ENCODE measurements around the gene SGCG.
"Not testable (repeated sequence)": the region's sequence is repeated elsewhere in the genome, so short reads cannot be mapped to it uniquely, and the experiment has no call there.

Gene SGCG

GRCh38 chr13:23201870-23202269 is 21.1 kb downstream of the SGCG start:
- in situ Hi-C loops (cut with HindIII; ENCODE audit: low pct_ligation_motif_present, low pct_unique_long_range_greater_than_20kb, low sequenced_read_pairs), result no loop called here
- DNase-seq, result no peak

- in situ Hi-C loops (cut with HindIII; ENCODE audit: low pct_ligation_motif_present, low pct_unique_long_range_greater_than_20kb, low sequenced_read_pairs), result no loop called here
- no peak for DNase-seq
Observed at GRCh38 chr13:23202383-23202782, 21.6 kb downstream of the SGCG start.

DNA sequence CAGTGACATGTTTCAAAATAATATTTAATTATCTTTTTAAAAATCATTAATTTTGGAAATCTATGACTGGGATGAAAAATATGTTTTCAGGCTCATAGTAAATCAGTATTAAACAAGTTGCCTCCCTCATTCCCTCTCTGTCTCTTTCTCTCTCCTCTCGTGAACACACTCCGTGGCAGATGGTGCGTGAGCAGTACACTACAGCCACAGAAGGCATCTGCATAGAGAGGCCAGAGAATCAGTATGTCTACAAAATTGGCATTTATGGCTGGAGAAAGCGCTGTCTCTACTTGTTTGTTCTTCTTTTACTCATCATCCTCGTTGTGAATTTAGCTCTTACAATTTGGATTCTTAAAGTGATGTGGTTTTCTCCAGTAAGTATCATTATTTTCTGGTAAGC is 22.7 kb downstream of the SGCG start:
- DNase-seq, result no peak
- in situ Hi-C loops (cut with HindIII; ENCODE audit: low pct_ligation_motif_present, low pct_unique_long_range_greater_than_20kb, low sequenced_read_pairs), result no loop called here

DNA sequence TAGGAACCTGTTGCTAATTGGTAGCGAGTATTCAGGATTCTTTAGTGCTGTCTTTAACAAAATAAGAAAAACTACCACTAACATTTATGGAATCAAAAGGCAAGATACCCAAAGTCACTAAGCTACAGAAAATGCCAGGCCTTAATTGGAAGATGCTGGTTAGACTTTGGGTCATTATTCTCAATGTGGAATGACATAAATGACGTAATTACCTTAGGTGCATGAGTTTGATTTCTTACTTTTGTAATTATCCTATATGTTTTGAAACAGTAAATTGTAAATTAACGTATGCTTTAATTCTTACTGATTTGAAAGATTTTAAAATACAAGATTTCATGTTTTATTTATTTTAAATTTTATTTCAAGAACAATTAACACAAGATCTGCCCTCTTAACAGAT is 25.0 kb downstream of the SGCG start:
- in situ Hi-C loops (cut with HindIII; ENCODE audit: low pct_ligation_motif_present, low pct_unique_long_range_greater_than_20kb, low sequenced_read_pairs), result no loop called here
- no peak for DNase-seq

GRCh38 chr13:23212671-23213070 is 31.9 kb downstream of the SGCG start:
- DNase-seq, result no peak
- in situ Hi-C loops (cut with HindIII; ENCODE audit: low pct_ligation_motif_present, low pct_unique_long_range_greater_than_20kb, low sequenced_read_pairs), result no loop called here

GRCh38 chr13:23231241-23231640 is 50.5 kb downstream of the SGCG start:
- in situ Hi-C loops (cut with HindIII; ENCODE audit: low pct_ligation_motif_present, low pct_unique_long_range_greater_than_20kb, low sequenced_read_pairs), result no loop called here

GRCh38 chr13:23235994-23236393 is 55.2 kb downstream of the SGCG start:
- in situ Hi-C loops (cut with HindIII; ENCODE audit: low pct_ligation_motif_present, low pct_unique_long_range_greater_than_20kb, low sequenced_read_pairs), result no loop called here
- no peak for DNase-seq

More at GRCh38 chr13:23231241-23231640, 50.5 kb downstream of the SGCG start:
- no peak for DNase-seq

DNA sequence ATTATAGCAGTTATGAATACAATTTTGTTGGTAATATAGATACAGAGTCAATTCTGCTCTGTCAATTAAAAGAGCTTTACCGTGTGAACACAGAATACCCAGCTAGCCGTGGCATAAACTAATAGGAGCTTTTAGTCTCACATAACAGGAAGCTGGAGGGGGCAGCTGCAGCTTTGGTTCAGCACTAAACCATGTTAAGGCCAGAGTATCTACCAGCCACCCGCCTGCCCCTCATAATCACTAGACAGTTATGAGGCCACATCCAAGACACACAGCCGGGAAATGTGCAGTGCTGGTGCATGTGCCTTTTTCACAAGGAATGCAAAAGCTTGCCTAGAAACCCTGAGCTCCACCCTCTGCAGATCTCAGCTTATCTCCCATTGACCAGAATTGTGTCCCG is 62.3 kb downstream of the SGCG start:
- in situ Hi-C loops (cut with HindIII; ENCODE audit: low pct_ligation_motif_present, low pct_unique_long_range_greater_than_20kb, low sequenced_read_pairs), result no loop called here
- no peak for DNase-seq

DNA sequence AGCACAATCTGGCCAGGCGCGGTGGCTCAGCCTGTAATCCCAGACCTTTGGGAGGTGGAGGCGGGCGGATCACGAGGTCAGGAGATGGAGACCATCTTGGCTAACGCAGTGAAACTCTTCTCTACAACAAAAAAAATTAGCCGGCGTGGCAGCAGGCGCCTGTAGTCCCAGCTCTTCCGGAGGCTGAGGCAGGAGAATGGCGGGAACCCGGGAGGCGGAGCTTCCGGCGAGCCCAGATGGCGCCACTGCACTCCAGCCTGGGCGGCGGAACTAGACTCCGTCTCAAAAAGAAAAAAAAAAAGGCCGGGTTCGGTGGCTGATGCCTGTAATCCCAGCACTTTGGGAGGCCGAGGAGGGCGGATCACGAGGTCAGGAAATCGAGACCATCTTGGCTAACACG is 67.6 kb downstream of the SGCG start:
- in situ Hi-C loops (cut with HindIII; ENCODE audit: low pct_ligation_motif_present, low pct_unique_long_range_greater_than_20kb, low sequenced_read_pairs); DNase-seq: not testable (repeated sequence)

GRCh38 chr13:23254506-23254905 is 73.7 kb downstream of the SGCG start:
- DNase-seq, result no peak
- in situ Hi-C loops (cut with HindIII; ENCODE audit: low pct_ligation_motif_present, low pct_unique_long_range_greater_than_20kb, low sequenced_read_pairs), result no loop called here

DNA sequence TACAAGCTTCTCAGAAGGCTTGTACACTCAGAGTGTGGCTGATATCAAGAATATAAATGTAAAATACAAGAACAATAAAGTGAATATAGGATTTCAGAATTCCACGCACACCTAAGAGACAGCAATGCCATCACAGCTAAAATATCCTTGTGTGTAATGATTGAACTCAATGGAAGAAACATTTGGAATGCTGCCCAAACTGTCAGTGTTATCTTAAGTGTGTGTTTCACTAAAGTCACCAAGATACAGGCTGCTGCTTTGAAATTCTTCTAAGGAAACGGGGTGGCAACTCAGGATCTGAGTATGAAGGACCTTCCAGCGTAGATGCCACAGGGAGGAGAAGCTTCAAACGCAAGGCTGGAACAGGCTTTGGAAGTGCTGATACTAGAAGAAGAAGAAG is 86.8 kb downstream of the SGCG start:
- no peak for DNase-seq
- in situ Hi-C loops (cut with HindIII; ENCODE audit: low pct_ligation_motif_present, low pct_unique_long_range_greater_than_20kb, low sequenced_read_pairs), result no loop called here

DNA sequence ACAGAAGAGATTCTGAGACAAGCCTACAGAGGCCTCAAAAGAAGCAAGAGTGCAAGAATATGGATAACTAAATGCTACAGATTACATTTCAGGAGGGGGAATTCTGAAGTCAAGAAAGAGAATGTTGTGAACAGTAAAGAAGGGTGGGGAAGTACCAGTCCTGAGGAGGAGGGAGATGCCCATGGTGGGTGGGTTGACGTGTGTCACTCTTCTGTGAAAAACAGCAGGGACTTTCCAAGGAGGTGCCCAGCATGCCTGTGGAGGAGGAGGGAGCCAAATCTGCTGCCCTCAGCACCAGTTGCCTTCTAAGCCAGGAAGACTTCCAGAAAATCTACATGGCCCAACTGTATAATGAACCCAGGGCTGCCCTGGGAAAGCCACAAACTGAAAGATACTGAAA is 87.7 kb downstream of the SGCG start:
- no peak for DNase-seq
- in situ Hi-C loops (cut with HindIII; ENCODE audit: low pct_ligation_motif_present, low pct_unique_long_range_greater_than_20kb, low sequenced_read_pairs), result no loop called here

DNA sequence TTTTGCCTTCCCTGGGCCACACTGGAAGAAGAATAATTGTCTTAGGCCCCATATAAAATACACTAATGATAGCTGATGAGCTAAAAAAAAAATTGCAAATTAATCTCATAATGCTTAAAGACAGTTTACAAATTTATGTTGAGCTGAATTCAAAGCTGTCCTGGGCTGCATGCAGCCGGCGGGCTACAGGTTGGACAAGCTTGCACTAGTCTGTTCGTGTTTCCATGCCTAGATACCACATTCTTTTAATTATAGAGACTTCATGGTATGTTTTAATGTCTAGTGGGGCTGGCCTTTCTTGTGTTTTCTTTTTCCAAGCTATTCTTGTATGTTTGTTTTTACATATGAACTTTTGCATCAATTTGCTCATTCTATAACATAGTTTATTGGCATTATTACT is 90.6 kb downstream of the SGCG start:
- DNase-seq, result no peak
- in situ Hi-C loops (cut with HindIII; ENCODE audit: low pct_ligation_motif_present, low pct_unique_long_range_greater_than_20kb, low sequenced_read_pairs), result no loop called here

DNA sequence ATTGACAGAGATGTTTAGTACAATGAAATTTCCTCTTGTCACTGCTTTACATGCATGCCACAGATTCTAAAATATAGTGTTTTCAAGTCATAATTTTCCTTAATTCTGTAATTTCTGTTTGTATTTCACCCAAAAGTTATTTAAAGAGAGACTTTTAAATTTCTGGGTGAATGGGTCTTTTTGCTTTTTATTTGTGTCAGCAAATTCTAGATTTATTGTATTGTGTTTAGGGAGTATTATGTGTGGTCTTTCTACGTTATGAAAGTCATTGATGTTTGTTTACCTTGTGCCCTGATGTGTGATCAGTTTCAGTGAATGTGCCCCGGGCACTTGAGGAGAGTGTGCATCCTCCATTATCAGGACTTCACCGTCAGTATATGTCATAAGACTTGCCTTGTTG is 92.7 kb downstream of the SGCG start:
- DNase-seq, result no peak
- in situ Hi-C loops (cut with HindIII; ENCODE audit: low pct_ligation_motif_present, low pct_unique_long_range_greater_than_20kb, low sequenced_read_pairs), result no loop called here

- in situ Hi-C loops (cut with HindIII; ENCODE audit: low pct_ligation_motif_present, low pct_unique_long_range_greater_than_20kb, low sequenced_read_pairs), result no loop called here
- no peak for DNase-seq
Observed at GRCh38 chr13:23279321-23279720, 98.5 kb downstream of the SGCG start.

DNA sequence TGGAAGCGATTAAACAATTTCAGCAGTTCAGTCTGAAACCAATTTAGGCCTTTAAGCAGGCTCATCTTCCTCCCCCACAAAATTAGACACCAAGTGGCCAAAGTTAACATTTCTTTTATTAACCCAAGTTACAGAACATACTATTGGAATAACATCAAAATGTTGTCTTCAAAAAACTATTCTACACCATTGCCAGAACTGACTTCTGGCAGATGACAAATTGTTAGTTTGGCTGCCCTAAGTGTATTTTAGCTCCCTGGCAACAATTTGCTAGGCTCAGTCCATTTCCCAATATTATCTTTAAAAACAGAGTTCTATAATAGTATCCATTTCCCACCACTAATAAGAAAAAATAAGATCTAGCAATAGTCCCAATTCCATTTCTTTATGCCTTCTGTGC is 107.8 kb downstream of the SGCG start:
- no peak for DNase-seq
- in situ Hi-C loops (cut with HindIII; ENCODE audit: low pct_ligation_motif_present, low pct_unique_long_range_greater_than_20kb, low sequenced_read_pairs), result no loop called here

- in situ Hi-C loops (cut with HindIII; ENCODE audit: low pct_ligation_motif_present, low pct_unique_long_range_greater_than_20kb, low sequenced_read_pairs), result no loop called here
- no peak for DNase-seq
Observed at GRCh38 chr13:23288995-23289394, 108.2 kb downstream of the SGCG start.

GRCh38 chr13:23289917-23290357 is 109.2 kb downstream of the SGCG start:
- in situ Hi-C loops (cut with HindIII; ENCODE audit: low pct_ligation_motif_present, low pct_unique_long_range_greater_than_20kb, low sequenced_read_pairs), result no loop called here

GRCh38 chr13:23292586-23292985 is 111.8 kb downstream of the SGCG start:
- in situ Hi-C loops (cut with HindIII; ENCODE audit: low pct_ligation_motif_present, low pct_unique_long_range_greater_than_20kb, low sequenced_read_pairs), result no loop called here
- no peak for DNase-seq

More at GRCh38 chr13:23289917-23290357, 109.2 kb downstream of the SGCG start:
- DNase-seq, result no peak

GRCh38 chr13:23314837-23315236 is 134.1 kb downstream of the SGCG start:
- in situ Hi-C loops (cut with HindIII; ENCODE audit: low pct_ligation_motif_present, low pct_unique_long_range_greater_than_20kb, low sequenced_read_pairs); DNase-seq: not testable (repeated sequence)

DNA sequence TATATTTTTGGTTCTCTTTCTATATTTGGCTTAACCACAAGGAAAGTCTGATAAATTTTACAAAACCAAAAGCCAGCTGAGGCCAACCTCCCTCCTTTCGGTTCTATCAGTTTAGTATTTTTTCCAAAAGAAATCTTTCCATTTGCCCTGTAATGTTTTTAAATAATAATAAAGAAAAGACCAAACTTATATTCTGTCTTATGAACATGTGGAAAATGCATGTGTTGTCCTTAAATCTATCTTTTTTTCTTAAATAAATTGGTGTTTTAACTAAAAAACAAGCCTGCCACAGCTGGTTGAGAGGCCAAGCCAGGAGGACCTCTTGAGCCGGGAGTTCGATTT is 139.1 kb downstream of the SGCG start:
- in situ Hi-C loops (cut with HindIII; ENCODE audit: low pct_ligation_motif_present, low pct_unique_long_range_greater_than_20kb, low sequenced_read_pairs), result no loop called here
- no peak for DNase-seq

Data from ACHN (cell line).